T47D (cell line): ENCODE data around the gene MTR.

ENCODE experiments used
- DNase-seq, 2 experiments: peaks; one replicate each; pipeline versions ENCODE4 v3.0.0 to v3.0.0-alpha.2; 2011 to 2012; ENCODE audit warnings: low read depth in 1 of 2, low spot score in 1 of 2
- JUND ChIP-seq: IDR thresholded peaks from 2 replicates; pipeline ENCODE4 v1.6.1; 2012; ENCODE audit warnings: low read depth
- in situ Hi-C: cut with HindIII; loops from 2 replicates; pipeline ENCODE4 v1.10.0; 2016; ENCODE audit warnings: low sequenced_read_pairs, low pct_unique_long_range_greater_than_20kb

The MTR gene

GRCh38 chr1:236760480-236760879, 34.6 kb upstream of the MTR start:
- no peak for DNase-seq
- in situ Hi-C loops = no loop called here

GRCh38 chr1:236760986-236761385, 34.1 kb upstream of the MTR start:
- in situ Hi-C loops = no loop called here
- no peak for DNase-seq
- TF ChIP-seq JUND = no peak

More at GRCh38 chr1:236760480-236760879, 34.6 kb upstream of the MTR start:
- no peak for TF ChIP-seq JUND

GRCh38 chr1:236761397-236762132, 33.5 kb upstream of the MTR start:
- in situ Hi-C loops = no loop called here
- TF ChIP-seq JUND = no peak
- DNase-seq = no peak

- in situ Hi-C loops = no loop called here
- no peak for DNase-seq
- TF ChIP-seq JUND = no peak
Measured at GRCh38 chr1:236762410-236762809, 32.7 kb upstream of the MTR start.

GRCh38 chr1:236765831-236766230, 29.3 kb upstream of the MTR start:
- in situ Hi-C loops = no loop called here
- TF ChIP-seq JUND = no peak
- no peak for DNase-seq

GRCh38 chr1:236766506-236766905, 28.6 kb upstream of the MTR start:
- DNase-seq = no peak
- TF ChIP-seq JUND = no peak
- in situ Hi-C loops = no loop called here

- in situ Hi-C loops = no loop called here
- TF ChIP-seq JUND = no peak
Measured at GRCh38 chr1:236767276-236767675, 27.8 kb upstream of the MTR start.

GRCh38 chr1:236768601-236769000, 26.5 kb upstream of the MTR start:
- no peak for DNase-seq
- no peak for TF ChIP-seq JUND
- in situ Hi-C loops = no loop called here

More at GRCh38 chr1:236767276-236767675, 27.8 kb upstream of the MTR start:
- no peak for DNase-seq

- in situ Hi-C loops = no loop called here
- DNase-seq = no peak
- TF ChIP-seq JUND = no peak
Measured at GRCh38 chr1:236773919-236774318, 21.2 kb upstream of the MTR start.

GRCh38 chr1:236774926-236775325, 20.2 kb upstream of the MTR start:
- DNase-seq = peak; percentile 18 to 53
- TF ChIP-seq JUND = no peak
- in situ Hi-C loops = no loop called here

GRCh38 chr1:236779312-236779711, 15.8 kb upstream of the MTR start:
- no peak for DNase-seq
- in situ Hi-C loops = no loop called here
- TF ChIP-seq JUND = no peak

- no peak for TF ChIP-seq JUND
- in situ Hi-C loops = no loop called here
- DNase-seq = no peak
Measured at GRCh38 chr1:236785477-236785876, 9.6 kb upstream of the MTR start.

- TF ChIP-seq JUND = no peak
- in situ Hi-C loops = no loop called here
- DNase-seq = no peak
Measured at GRCh38 chr1:236786453-236786852, 8.6 kb upstream of the MTR start.

- in situ Hi-C loops = no loop called here
- TF ChIP-seq JUND = no peak
- DNase-seq = no peak
Measured at GRCh38 chr1:236794585-236795034, 482 bp upstream of the MTR start.
